Osteoblast (primary cell): ENCODE data around the gene CMPK1. TPM values are rescaled to one million over a fixed set of nuclear protein-coding genes. Genes with fewer than 3 reads are reported as not detected.
A peak's percentile ranks its signal among the peaks of the same experiment; 100 is the strongest.

Experiments
- DNase-seq: peaks from one replicate; pipeline ENCODE4 v3.0.0; 2011; ENCODE audit warnings: low spot score, mixed read lengths; ENCODE audit not compliant: insufficient read length; ENCODE audit errors: missing footprints
- H2AFZ ChIP-seq: 2 replicates; pipeline ENCODE4 v1.6.0; 2011; ENCODE audit warnings: mild to moderate bottlenecking, low read length
- H3K27ac ChIP-seq: 2 replicates; pipeline ENCODE4 v1.5.1; 2011; ENCODE audit warnings: mild to moderate bottlenecking, low read depth, low read length, moderate library complexity
- H3K27me3 ChIP-seq: 2 replicates; pipeline ENCODE4 v1.6.0; 2012; ENCODE audit warnings: mild to moderate bottlenecking, control low read depth, inconsistent platforms, low read length, moderate library complexity; ENCODE audit not compliant: insufficient read depth
- H3K36me3 ChIP-seq: 2 replicates; pipeline ENCODE4 v1.5.1; 2011; ENCODE audit warnings: mild to moderate bottlenecking, low read length, control low read depth, moderate library complexity; ENCODE audit not compliant: insufficient read depth
- H3K4me1 ChIP-seq: 2 replicates; pipeline ENCODE4 v1.5.1; 2011; ENCODE audit warnings: mild to moderate bottlenecking, low read length, control low read depth, moderate library complexity; ENCODE audit not compliant: insufficient read depth
- H3K4me2 ChIP-seq: 2 replicates; pipeline ENCODE4 v1.6.0; 2011; ENCODE audit warnings: mild to moderate bottlenecking, low read length; ENCODE audit not compliant: insufficient read depth
- H3K4me3 ChIP-seq: fragments of 200-600 bp; sonication (generic); 3 replicates; pipeline ENCODE4 v1.5.1; 2012; ENCODE audit warnings: mild to moderate bottlenecking, low read length, inconsistent platforms; ENCODE audit not compliant: insufficient read depth
- H3K79me2 ChIP-seq: 2 replicates; pipeline ENCODE4 v1.6.0; 2012; ENCODE audit warnings: mild to moderate bottlenecking, low read length, control low read depth, inconsistent platforms; ENCODE audit not compliant: insufficient read depth
- H3K9me3 ChIP-seq: 2 replicates; pipeline ENCODE4 v1.5.1; 2011; ENCODE audit warnings: low read depth, low read length, control low read depth
- H4K20me1 ChIP-seq: 2 replicates; pipeline ENCODE4 v1.6.0; 2012; ENCODE audit warnings: mild to moderate bottlenecking, low read length, control low read depth; ENCODE audit not compliant: insufficient read depth
- total RNA-seq: library from RNA; depleted of rRNA; stranded (reverse); fragments of >200 nt; gene quantifications from 2 replicates; pipeline ENCODE4 v1.2.3, GENCODE V29; 2012
- TF ChIP-seq, protein P1 (sequence below): IDR thresholded peaks from 2 replicates; pipeline ENCODE4 v1.5.1; 2011; ENCODE audit warnings: mild to moderate bottlenecking, low read depth, low read length, moderate library complexity; ENCODE audit errors: extremely low read depth

Gene CMPK1
- total RNA-seq, 1 donor: 111 TPM

DNA sequence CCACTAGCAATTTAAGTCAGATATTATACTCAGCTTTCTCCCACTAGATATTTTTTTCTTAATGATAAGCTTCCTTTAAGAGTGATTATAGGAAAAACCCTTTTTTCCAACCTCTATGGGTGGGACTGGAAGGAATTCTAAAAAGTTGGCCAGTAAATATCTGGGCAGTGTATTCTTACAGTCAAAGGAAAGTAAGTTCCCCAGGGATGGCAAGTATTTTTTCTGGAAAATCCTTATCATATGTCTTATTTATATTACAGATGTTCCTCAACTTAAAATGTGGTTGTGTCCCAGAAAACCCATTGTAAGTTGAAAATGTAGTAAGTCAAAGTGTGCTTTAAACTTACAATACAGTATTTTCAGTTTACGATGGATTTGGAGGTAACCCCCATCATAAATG lies 29.2 kb downstream of the CMPK1 start:
- peak; percentile 62 for DNase-seq

DNA sequence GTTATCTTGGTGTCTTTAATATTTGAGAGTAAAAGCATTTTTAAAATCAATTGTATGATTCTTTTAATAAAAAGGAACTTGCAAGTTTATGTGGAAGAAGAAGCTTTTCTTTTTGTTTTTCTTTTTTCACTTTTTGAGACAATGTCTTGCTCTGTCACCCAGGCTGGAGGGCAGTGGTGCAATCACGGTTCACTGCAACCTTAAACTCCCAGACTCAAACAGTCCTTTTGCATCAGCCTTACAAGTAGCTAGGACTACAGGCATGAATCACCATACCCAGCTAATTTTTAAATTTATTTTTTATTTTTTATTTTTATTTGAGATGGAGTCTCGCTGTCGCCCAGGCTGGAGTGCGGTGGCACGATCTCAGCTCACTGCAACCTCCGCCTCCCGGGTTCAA lies 34.1 kb downstream of the CMPK1 start:
- Histone ChIP-seq H3K9me3 (no peaks in the 10 kb centered on the region), H3K36me3 (peaks cover 21% of the 10 kb centered on the region), H3K4me2 (no peak overlapping the region), H3K4me3 (no peak overlapping the region), H3K79me2 (peaks cover 34% of the 10 kb centered on the region), H4K20me1 (peaks cover 29% of the 10 kb centered on the region), H3K4me1 (no peaks in the 10 kb centered on the region), H3K27ac (no peak overlapping the region), H3K27me3 (no peaks in the 10 kb centered on the region), H2AFZ (no peak overlapping the region)
- TF ChIP-seq, protein P1, sequence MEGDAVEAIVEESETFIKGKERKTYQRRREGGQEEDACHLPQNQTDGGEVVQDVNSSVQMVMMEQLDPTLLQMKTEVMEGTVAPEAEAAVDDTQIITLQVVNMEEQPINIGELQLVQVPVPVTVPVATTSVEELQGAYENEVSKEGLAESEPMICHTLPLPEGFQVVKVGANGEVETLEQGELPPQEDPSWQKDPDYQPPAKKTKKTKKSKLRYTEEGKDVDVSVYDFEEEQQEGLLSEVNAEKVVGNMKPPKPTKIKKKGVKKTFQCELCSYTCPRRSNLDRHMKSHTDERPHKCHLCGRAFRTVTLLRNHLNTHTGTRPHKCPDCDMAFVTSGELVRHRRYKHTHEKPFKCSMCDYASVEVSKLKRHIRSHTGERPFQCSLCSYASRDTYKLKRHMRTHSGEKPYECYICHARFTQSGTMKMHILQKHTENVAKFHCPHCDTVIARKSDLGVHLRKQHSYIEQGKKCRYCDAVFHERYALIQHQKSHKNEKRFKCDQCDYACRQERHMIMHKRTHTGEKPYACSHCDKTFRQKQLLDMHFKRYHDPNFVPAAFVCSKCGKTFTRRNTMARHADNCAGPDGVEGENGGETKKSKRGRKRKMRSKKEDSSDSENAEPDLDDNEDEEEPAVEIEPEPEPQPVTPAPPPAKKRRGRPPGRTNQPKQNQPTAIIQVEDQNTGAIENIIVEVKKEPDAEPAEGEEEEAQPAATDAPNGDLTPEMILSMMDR: no peak
- no peak for DNase-seq

More for the DNA sequence above, 29.2 kb downstream of the CMPK1 start:
- Histone ChIP-seq H2AFZ (no peak overlapping the region), H3K4me1 (no peaks in the 10 kb centered on the region), H3K27me3 (no peaks in the 10 kb centered on the region), H3K4me3 (no peak overlapping the region), H3K4me2 (no peak overlapping the region), H3K79me2 (peaks cover 71% of the 10 kb centered on the region), H3K9me3 (no peaks in the 10 kb centered on the region), H3K27ac (no peak overlapping the region), H4K20me1 (peaks cover 38% of the 10 kb centered on the region), H3K36me3 (no peaks in the 10 kb centered on the region)
- TF ChIP-seq, protein P1: no peak

DNA sequence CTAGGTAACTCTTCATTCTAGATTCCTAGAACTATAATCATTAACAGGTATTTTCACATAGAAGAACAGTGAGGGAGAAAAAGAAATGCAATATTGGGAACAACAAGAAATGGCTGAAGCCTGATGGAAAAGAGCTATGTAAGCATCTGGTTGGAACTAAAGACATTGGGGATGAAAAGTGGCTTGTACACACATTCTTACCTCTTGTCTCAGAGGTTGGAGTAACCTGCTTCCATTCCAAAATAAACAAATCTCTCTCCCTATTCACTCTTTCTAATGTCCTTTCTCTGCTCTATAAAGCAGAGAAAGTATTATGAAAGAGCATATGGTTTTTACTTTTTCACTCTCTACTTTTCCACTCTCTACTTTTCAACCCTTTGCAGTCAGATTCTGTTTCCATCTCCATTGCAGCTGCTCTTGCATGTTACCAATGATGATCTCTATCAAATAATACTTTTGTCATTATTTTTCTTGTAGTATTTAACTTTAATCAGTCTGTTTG lies 37.5 kb downstream of the CMPK1 start:
- Histone ChIP-seq H3K27me3 (no peaks in the 10 kb centered on the region), H2AFZ (no peak overlapping the region), H3K4me2 (no peak overlapping the region), H3K36me3 (peaks cover 50% of the 10 kb centered on the region), H3K27ac (no peak overlapping the region), H3K4me3 (no peak overlapping the region), H3K79me2 (peaks cover 8% of the 10 kb centered on the region), H4K20me1 (peaks cover 14% of the 10 kb centered on the region), H3K9me3 (no peaks in the 10 kb centered on the region), H3K4me1 (no peaks in the 10 kb centered on the region)
- no peak for DNase-seq
- TF ChIP-seq, protein P1: no peak

DNA sequence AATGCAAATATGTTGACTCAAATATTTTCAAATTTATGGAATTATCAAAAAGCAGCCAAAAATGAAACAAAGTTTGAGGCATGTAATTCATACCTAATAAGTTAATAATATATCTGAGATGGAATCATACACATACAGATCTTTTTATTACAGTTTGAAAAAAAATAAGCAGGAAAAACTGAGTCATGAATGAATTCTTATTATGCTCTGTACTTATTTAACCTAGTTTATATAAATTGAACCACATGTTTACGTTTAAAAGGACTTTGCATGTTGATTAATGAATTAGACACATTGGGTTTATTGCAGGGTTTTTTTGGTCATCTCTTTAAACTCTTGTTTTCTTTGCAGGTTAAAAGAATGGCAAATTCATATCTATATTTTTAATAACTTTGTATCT lies 40.9 kb downstream of the CMPK1 start:
- no peak for DNase-seq

More for the DNA sequence above, 40.9 kb downstream of the CMPK1 start:
- Histone ChIP-seq H3K4me3 (no peak overlapping the region), H3K4me1 (peaks cover 6% of the 10 kb centered on the region), H3K27ac (no peak overlapping the region), H3K9me3 (no peaks in the 10 kb centered on the region), H3K36me3 (peaks cover 42% of the 10 kb centered on the region), H4K20me1 (peaks cover 11% of the 10 kb centered on the region), H3K79me2 (no peaks in the 10 kb centered on the region), H2AFZ (no peak overlapping the region), H3K27me3 (no peaks in the 10 kb centered on the region), H3K4me2 (no peak overlapping the region)
- TF ChIP-seq, protein P1: no peak
